T follicular helper cell (primary cell): Measurements from ENCODE around the gene TOP3A.

Experiments used
- DNase-seq: peaks from one replicate; pipeline ENCODE4 v3.0.0-alpha.2; 2020; ENCODE audit warnings: low read depth

Gene TOP3A

GRCh38 chr17:18231164-18231563 lies 83.6 kb downstream of the TOP3A start:
- no peak for DNase-seq

GRCh38 chr17:18230288-18231141 lies 84.3 kb downstream of the TOP3A start:
- no peak for DNase-seq

GRCh38 chr17:18229771-18230170 lies 85.0 kb downstream of the TOP3A start:
- DNase-seq = no peak

GRCh38 chr17:18229254-18229653 lies 85.5 kb downstream of the TOP3A start:
- no peak for DNase-seq

- no peak for DNase-seq
Observed at GRCh38 chr17:18228176-18228682, 86.6 kb downstream of the TOP3A start.

GRCh38 chr17:18227635-18228034 lies 87.2 kb downstream of the TOP3A start:
- no peak for DNase-seq

GRCh38 chr17:18226284-18226945 lies 88.4 kb downstream of the TOP3A start:
- DNase-seq = no peak

GRCh38 chr17:18225642-18226283 lies 89.0 kb downstream of the TOP3A start:
- DNase-seq = no peak

- peak; percentile 93 for DNase-seq
Observed at GRCh38 chr17:18225121-18225641, 89.6 kb downstream of the TOP3A start, which contains the start of gene LLGL1. TSS of gene LLGL1 (plus strand) at chr17:18225635. CDS start at chr17:18225683, 48 bp downstream.

- DNase-seq = no peak
Observed at GRCh38 chr17:18224387-18225120, 90.2 kb downstream of the TOP3A start.

GRCh38 chr17:18224053-18224386 lies 90.8 kb downstream of the TOP3A start:
- no peak for DNase-seq
